Aorta (tissue), 5 donors: Measurements from ENCODE around the gene ZC2HC1C. TPM values are rescaled to one million over a fixed set of nuclear protein-coding genes. Genes with fewer than 3 reads are reported as not detected.
"Not testable (repeated sequence)": the region's sequence is repeated elsewhere in the genome, so short reads cannot be mapped to it uniquely, and the experiment has no call there.

Source experiments
- ATAC-seq: fragments of 200-7000 bp; cut with Tn5 transposase; one replicate; pipeline ENCODE4 v1.9.1; 2022; ENCODE audit warnings: moderate library complexity; ENCODE audit not compliant: low FRiP score
- DNase-seq, 2 donors: peaks; one replicate each; pipeline ENCODE4 v3.0.0-alpha.2; 2020
- H3K27ac ChIP-seq, 2 donors: one replicate each; pipeline ENCODE4 v1.5.1; 2013; ENCODE audit warnings: low read length in 2 of 2, mild to moderate bottlenecking in 2 of 2, moderate library complexity in 2 of 2, control low read depth in 1 of 2, inconsistent platforms in 1 of 2, low read depth in 1 of 2
- H3K27me3 ChIP-seq, 2 donors: one replicate each; pipeline ENCODE4 v1.6.1; 2013; ENCODE audit warnings: control low read depth in 1 of 2, low read length in 1 of 2, mild to moderate bottlenecking in 1 of 2, moderate library complexity in 1 of 2; ENCODE audit not compliant: insufficient read depth in 2 of 2, control insufficient read depth in 1 of 2
- H3K36me3 ChIP-seq, 2 donors: one replicate each; pipeline ENCODE4 v1.6.1; 2013; ENCODE audit warnings: control low read depth in 1 of 2, low read length in 1 of 2, mild to moderate bottlenecking in 1 of 2; ENCODE audit not compliant: insufficient read depth in 2 of 2, control insufficient read depth in 1 of 2
- H3K4me1 ChIP-seq, 2 donors: one replicate each; pipeline ENCODE4 v1.6.1; 2013; ENCODE audit warnings: low read length in 2 of 2, control low read depth in 1 of 2, mild to moderate bottlenecking in 1 of 2, moderate library complexity in 1 of 2; ENCODE audit not compliant: insufficient read depth in 2 of 2, control insufficient read depth in 1 of 2
- H3K4me3 ChIP-seq, 2 donors: one replicate each; pipeline ENCODE4 v1.5.1; 2013; ENCODE audit warnings: low read length in 2 of 2, control low read depth in 1 of 2, mild to moderate bottlenecking in 1 of 2
- H3K9me3 ChIP-seq: one replicate; pipeline ENCODE4 v1.6.1; 2013; ENCODE audit warnings: mild to moderate bottlenecking, low read length; ENCODE audit not compliant: control insufficient read depth
- WGBS, 2 donors: extraction: QIAGEN DNeasy Blood & Tissue Kit; methylation state at CpG; one replicate each; pipeline ENCODE4 v1.1.7; 2013; 5-methylcytosine and 5-hydroxymethylcytosine counted together
- intact Hi-C, 2 donors: fragments of 100-400 bp; cut with DNase I; formaldehyde crosslinking; loops; one replicate each; pipeline versions ENCODE4 v1.14.2 to v1.15.0; 2022
- polyA plus RNA-seq, 2 donors: library from polyadenylated mRNA; stranded (reverse); fragments of 200-250 nt; gene quantifications; one replicate each; pipeline ENCODE4 v1.2.3, GENCODE V29; 2013
- total RNA-seq, 2 donors: library from RNA; stranded (reverse); fragmentation: NEBNext Ultra II Directional; extraction: Animal tissue kit (Norgen Biotek cat#: 25700); gene quantifications; one replicate each; pipeline ENCODE4 v1.2.1, GENCODE V29; 2021
- donor health status: healthy with polysubstance abuse.
- donor health status: Bipolar disorder and iron deficiency.
- donor health status: DM: no; HTN: no; CAD: no.
- donor health status: DM: no; HTN: no; CAD: no.
- donor health status: DM: yes; HTN: yes; CAD: no.

ZC2HC1C gene
- total and polyA plus RNA-seq, 4 donors, result 1.8 to 8.0 (median 2.5) TPM

DNA sequence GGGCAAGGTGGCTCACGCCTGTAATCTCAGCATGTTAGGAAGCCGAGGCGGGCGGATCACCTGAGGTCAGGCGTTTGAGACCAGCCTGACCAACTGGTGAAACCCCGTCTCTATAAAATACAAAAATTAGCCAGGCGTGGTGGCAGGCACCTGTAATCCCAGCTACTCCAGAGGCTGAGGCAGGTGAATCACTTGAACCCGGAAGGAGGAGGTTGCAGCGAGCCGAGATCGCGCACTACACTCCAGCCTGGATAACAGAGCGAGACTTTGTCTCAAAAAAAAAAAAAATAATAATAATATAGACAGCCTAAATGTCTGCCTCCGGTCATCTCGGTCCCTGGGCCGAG is 58.0 kb downstream of the ZC2HC1C start:
- not testable (repeated sequence) for H3K4me1 ChIP-seq, ATAC-seq, H3K9me3 ChIP-seq, H3K27me3 ChIP-seq, H3K36me3 ChIP-seq, DNase-seq
- intact Hi-C loops, result loop anchor here in 1 of 2 donors (10.0 kb wide), 1 partner anchor 337 kb away; no protein-coding TSS in a partner anchor
- H3K4me3 ChIP-seq, result peak overlapping the region; percentile 82 to 89
- WGBS, 2 donors, result 30 to 37% methylated on average over 16 of the region's 16 CpGs
- peak overlapping the region; percentile 14 to 89 for H3K27ac ChIP-seq

DNA sequence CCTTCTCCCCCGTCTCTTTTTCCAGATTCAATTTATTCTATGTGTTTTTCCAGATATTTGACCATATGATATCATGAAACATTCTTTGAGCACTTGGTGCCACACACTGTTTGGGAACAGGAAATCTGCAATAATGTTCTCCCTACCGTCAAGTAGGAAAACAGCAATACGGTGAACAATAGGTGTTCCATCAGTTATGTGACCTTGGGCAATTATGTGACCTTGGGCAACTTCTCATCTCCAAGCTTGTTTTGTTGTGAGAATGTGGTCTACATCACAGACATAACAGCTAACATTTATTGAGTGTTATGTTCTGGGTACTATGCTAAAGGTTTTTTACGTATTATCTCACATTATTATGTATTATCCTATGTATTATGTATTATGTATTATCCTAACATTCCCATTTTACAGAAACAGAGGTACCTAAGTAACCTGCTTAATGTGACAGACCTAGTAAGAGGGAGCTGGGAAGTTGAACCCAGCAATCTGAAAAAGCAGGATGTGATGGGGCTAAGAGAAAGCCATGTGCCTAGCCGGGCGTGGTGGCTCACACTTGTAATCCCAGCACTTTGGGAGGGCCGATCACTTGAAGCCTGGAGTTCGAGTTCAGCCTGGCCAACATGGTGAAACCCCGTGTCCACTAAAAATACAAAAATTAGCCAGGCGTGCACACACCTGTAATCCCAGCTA is 58.6 kb downstream of the ZC2HC1C start:
- H3K4me1 ChIP-seq, result peaks cover 2 to 4% of the 10 kb centered on the region in 2 donors
- ATAC-seq, result no peak

DNA sequence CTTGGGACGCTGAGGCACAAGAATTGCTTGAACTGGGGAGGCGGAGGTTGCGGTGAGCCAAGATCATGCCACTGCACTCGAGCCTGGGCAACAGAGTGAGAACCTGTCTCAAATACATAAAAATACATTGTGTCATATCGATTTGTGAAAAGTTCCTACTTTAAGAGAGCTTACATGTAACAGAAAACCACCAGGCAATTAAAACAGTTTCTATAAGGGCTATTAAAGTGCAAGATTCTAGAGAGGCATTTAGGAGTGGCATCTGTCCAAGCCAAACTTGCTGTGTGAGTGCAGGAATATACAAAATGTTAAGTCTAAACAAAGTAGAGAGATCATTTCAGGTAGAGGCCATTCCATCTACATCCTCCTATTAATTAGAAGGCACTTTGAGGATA is 59.2 kb downstream of the ZC2HC1C start:
- no peak for ATAC-seq
- no peak for DNase-seq
- Histone ChIP-seq H3K36me3 (no peaks in the 10 kb centered on the region), H3K9me3 (no peaks in the 10 kb centered on the region), H3K27me3 (no peaks in the 10 kb centered on the region), H3K4me1 (peaks cover 2 to 4% of the 10 kb centered on the region in 2 donors), H3K4me3 (no peak overlapping the region), H3K27ac (no peak overlapping the region)
- intact Hi-C loops, result loop anchor here in 1 of 2 donors (10.0 kb wide), 1 partner anchor 336 kb away; no protein-coding TSS in a partner anchor
- WGBS, 2 donors, result 79 to 87% methylated on average over 5 of the region's 5 CpGs

More for the DNA sequence above, 58.6 kb downstream of the ZC2HC1C start:
- WGBS, 2 donors, result 59 to 67% methylated on average over 10 of the region's 10 CpGs
- no peaks in the 10 kb centered on the region for H3K27me3 ChIP-seq
- intact Hi-C loops, result loop anchor here in 1 of 2 donors (10.0 kb wide), 1 partner anchor 337 kb away; no protein-coding TSS in a partner anchor
- H3K36me3 ChIP-seq, result no peaks in the 10 kb centered on the region
- H3K4me3 ChIP-seq, result no peak overlapping the region
- no peak for DNase-seq
- H3K9me3 ChIP-seq, result no peaks in the 10 kb centered on the region
- no peak overlapping the region for H3K27ac ChIP-seq

Other genes starting within 250 kb of the ZC2HC1C start
- gene PROX2, start 193.5 kb upstream of the ZC2HC1C start, total RNA-seq, result not detected
- not detected for gene PROX2, start 193.5 kb upstream of the ZC2HC1C start, polyA plus RNA-seq
- gene DLST, start 187.7 kb upstream of the ZC2HC1C start, total RNA-seq, result 10 to 100 TPM; 76.1 to 80.3 TPM
- gene DLST, start 187.7 kb upstream of the ZC2HC1C start, polyA plus RNA-seq, result 10 to 100 TPM; 34.7 to 69.4 TPM
- gene RPS6KL1, start 146.4 kb upstream of the ZC2HC1C start, total RNA-seq, result 10 to 100 TPM; 12.6 to 17.3 TPM
- 10 to 100 TPM in 1 of 2 donors, 1 to 10 TPM in 1; 3.3 to 13.8 TPM for gene RPS6KL1, start 146.4 kb upstream of the ZC2HC1C start, polyA plus RNA-seq
- 10 to 100 TPM; 29.1 to 33.7 TPM for gene PGF, start 114.0 kb upstream of the ZC2HC1C start, total RNA-seq
- 10 to 100 TPM in 1 of 2 donors, 1 to 10 TPM in 1; 7.6 to 16.3 TPM for gene PGF, start 114.0 kb upstream of the ZC2HC1C start, polyA plus RNA-seq
- gene EIF2B2, start 66.7 kb upstream of the ZC2HC1C start, total RNA-seq, result 10 to 100 TPM; 37.4 to 39.8 TPM
- 10 to 100 TPM in 1 of 2 donors, 1 to 10 TPM in 1; 9.5 to 34.8 TPM for gene EIF2B2, start 66.7 kb upstream of the ZC2HC1C start, polyA plus RNA-seq
- 10 to 100 TPM; 26.7 to 43.6 TPM for gene MLH3, start 18.2 kb upstream of the ZC2HC1C start, total RNA-seq
- 10 to 100 TPM in 1 of 2 donors, 1 to 10 TPM in 1; 7.3 to 18.5 TPM for gene MLH3, start 18.2 kb upstream of the ZC2HC1C start, polyA plus RNA-seq
- gene ACYP1, start 5.6 kb upstream of the ZC2HC1C start, total RNA-seq, result 10 to 100 TPM; 10.5 to 23.9 TPM
- 10 to 100 TPM; 11.3 to 21.6 TPM for gene ACYP1, start 5.6 kb upstream of the ZC2HC1C start, polyA plus RNA-seq
- 100 to 1,000 TPM in 1 of 2 donors, 10 to 100 TPM in 1; 75.9 to 104 TPM for gene NEK9, start 57.4 kb downstream of the ZC2HC1C start, total RNA-seq
- 10 to 100 TPM; 19.5 to 47.7 TPM for gene NEK9, start 57.4 kb downstream of the ZC2HC1C start, polyA plus RNA-seq
- 100 to 1,000 TPM; 249 to 277 TPM for gene TMED10, start 107.0 kb downstream of the ZC2HC1C start, total RNA-seq
- 100 to 1,000 TPM; 114 to 139 TPM for gene TMED10, start 107.0 kb downstream of the ZC2HC1C start, polyA plus RNA-seq
- gene FOS, start 209.2 kb downstream of the ZC2HC1C start, total RNA-seq, result 1,000 to 10,000 TPM in 1 of 2 donors, 100 to 1,000 TPM in 1; 129 to 2,160 TPM
- gene FOS, start 209.2 kb downstream of the ZC2HC1C start, polyA plus RNA-seq, result 100 to 1,000 TPM; 154 to 504 TPM